NAMALWA (cell line): Measurements from ENCODE around the gene MDP1.

Experiments used
- DNase-seq: peaks from one replicate; pipeline ENCODE4 v3.0.0-alpha.2; 2015; ENCODE audit warnings: low spot score

MDP1 gene

DNA sequence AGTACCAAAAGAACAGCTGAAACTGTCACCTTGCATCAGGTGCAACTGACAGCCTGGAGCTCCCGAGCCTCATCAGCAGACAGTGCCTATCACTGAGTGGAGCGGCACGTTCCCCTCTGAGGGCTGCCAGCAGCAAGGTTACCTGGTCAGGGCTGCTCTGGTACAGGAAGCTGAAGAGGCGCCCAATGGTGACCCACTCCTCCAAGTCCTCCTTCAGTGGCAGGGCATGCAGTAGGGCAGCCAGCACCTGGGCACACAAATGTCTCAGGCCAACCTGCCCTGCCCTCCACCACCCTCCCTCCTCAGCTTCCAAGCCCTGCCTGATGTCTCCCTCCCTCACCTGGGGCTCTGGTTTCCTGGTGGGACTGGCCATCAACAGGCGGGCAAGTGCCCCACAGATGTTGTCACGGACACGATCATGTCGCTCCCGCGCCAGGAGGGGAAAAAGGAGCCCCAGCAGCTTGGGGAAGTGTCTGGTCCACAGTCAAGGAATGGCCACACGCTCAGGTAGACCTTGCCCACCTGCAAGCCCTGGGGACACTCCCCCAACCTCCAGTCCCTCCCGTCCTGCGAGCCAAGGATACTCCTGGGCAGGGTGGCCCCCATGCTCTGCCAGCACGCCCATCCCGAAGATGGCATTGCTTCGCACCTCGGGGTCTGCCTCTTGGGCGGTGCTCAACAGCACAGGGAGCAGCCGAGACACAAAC lies 34.3 kb downstream of the MDP1 start:
- DNase-seq = no peak

DNA sequence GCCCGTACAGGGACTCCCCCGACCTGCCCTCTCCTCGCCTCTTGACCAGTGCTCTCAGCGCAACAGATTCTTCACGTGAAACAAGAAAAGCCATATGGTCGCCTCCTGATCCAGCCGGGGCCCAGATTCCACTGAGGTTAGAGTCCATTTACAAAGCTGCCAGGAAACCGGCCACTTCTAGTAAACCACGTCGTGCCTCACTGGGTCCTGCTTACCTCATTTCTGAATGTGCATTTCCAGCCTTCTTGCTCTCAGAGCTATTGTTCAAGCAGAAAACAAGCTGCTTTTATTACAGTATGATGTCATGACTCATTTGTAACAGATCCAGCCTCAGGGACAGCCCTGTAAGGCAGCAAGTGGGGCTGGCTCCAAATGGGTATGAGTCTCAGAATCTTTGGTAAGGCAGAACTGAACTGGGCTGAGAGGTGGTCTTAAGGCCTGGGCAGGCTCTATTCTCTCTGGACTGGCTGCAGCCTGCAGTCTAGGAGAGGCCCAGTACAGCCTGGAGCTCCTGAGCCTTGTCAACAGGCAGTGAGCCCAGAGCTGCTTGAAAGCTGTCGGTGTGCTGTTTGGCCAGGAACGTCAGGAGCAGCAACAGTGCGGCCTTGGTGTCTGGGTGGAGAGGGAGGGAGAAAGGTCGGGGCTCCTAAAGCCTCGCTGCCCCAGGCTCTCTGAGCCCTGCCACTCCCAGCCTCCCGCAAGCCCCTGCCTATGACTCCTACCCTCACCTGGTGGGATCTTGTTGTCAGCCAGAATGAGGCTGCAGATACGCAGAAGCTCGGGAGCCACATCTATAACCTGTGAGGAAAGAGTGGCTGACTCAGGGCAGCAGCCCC lies 35.7 kb downstream of the MDP1 start:
- DNase-seq = no peak

DNA sequence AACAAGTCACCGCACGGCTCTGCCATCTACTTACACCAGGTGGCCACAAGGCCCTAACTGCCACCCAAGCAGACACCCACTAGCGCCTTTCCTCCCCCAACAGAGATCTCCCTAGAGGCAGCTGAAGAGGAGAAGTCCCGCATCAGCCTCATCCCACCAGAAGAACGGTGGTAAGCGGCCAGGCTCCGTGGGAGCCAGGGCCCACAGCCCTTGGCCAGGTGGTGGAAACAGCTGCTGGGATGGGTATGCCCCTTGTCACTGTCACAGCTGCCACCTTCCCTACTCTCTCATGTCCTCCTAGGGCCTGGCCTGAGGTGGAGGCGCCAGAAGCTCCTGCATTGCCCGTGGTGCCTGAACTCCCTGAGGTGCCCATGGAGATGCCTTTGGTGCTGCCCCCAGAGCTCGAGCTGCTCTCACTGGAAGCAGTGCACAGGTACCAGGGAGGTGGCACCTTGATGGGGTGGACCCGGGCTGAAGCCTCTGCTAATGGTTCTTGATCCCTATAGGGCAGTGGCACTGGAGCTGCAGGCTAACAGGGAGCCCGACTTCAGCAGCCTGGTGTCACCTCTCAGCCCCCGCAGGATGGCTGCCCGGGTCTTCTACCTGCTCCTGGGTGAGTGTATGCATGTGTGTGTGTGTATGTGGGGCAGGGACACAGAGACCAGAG lies 36.4 kb downstream of the MDP1 start:
- no peak for DNase-seq

DNA sequence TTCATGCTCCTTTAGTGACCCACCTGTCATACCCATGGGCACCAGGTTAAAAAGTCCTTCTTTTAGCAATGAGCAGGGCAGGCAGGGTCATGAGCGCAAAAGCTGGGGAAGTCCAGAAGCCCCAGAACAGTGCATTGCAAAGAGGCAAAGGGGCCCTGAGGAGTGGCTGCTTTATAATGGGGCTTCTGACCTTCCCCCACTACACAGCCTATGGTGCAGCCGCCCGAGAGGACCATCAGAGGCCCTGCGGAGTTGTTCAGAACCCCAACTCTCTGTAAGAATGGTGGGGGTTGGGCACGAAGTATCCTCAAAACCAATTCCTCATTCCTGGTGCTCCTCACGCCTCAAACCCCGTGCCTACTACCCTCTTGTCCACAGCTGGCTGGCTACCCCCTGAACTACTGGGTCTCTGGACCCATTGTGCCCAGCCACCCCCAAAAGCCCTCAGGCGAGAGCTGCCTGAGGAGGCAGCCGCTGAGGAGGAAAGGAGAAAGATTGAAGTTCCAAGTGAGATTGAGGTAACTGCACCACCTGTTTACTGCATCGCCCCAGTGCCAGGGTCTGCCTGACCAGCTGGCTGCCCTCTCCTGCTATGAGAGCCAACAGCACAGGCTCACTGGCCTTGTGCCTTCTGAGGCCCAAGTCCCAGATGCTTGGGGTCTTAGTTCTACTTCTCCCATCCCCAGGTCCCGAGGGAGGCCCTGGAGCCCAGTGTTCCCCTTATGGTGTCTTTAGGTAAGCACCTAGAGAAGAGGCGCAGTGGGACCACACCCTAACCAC lies 37.3 kb downstream of the MDP1 start:
- no peak for DNase-seq

DNA sequence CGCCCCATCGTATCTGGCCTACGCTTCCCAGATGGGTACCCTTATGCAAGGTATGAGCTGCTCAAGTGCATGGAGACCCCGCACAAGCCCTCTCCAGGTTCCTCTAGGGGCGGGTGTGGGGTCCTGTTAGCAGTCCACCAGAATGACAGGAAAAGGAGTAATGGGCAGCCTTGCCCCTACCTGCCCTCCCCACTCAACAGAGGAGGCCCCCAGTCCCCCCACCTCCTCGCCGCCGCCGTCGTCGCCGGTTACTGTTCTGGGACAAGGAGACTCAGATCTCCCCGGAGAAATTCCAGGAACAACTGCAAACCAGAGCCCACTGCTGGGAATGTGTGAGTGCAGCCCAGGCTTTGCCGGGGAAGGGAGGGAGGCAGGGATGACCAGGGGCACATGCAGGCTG lies 38.0 kb downstream of the MDP1 start:
- DNase-seq = no peak

DNA sequence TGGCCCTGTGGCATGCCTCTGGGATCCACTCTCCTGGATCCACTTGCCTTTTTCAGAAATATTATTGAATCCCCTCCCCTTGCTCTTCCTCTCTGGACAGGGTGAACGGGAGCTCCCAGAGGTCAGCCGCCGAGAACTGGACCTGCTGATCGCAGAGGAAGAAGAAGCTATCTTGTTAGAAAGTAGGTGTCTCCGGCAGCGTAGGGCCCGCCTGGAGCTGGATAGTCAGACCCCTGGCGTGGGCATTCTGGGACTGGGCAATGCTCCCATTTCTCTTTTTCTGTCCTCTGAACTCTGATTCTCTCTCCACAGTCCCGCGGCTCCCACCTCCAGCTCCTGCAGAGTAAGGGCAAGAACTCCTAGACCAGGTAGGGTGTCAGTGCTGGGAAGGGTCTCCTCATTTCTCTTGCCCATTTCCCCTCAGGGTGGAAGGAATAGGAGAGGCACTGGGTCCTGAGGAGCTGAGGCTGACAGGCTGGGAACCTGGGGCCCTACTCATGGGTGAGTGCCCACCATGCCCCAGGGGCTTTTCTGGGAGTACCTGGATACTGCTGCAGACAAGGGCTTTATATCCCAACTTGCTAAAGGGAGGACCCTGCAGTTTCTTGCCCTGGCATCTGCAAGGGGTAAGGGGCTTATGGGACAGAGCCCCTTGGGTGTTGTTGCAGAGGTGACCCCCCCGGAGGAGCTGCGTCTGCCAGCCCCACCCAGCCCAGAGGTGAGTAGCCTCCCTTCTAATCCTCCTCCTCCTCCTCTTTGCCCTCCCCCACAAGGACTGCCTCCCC lies 38.6 kb downstream of the MDP1 start:
- no peak for DNase-seq

DNA sequence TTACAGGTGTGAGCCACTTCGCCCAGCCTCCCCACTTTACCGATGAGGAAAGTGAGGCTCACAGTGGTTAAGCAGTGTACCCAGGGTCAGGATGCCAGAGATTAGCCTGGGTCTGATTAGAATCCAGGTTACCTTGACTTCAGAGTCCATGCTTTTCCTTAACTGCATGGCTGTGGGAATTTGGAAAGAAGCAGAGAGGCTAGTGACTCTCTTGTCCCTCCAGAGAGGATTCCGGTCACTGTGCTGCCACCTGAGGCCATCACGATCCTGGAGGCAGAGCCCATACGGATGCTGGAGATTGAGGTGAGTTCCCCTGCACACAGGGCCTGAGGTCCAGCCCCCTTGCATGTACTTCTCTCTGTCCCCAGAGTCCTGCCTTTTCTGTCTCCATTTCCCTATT lies 39.3 kb downstream of the MDP1 start:
- no peak for DNase-seq

DNA sequence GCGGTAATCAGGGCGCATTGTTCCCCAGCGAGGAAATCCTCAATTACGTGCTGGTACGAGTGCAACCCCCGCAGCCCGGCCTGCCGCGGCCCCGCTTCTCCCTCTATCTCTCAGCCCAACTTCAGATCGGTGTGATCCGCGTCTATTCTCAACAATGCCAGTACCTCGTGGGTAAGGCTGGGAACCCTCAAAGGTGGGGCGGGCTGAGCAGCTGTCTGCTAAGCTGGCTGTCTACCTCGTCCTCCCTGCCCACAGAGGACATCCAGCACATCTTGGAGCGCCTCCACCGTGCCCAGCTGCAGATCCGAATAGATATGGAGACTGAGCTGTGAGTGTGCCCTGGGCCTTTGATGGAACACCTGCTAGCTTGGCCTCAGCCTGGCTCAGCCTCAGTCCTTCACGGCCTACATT lies 43.0 kb downstream of the MDP1 start:
- DNase-seq = no peak

DNA sequence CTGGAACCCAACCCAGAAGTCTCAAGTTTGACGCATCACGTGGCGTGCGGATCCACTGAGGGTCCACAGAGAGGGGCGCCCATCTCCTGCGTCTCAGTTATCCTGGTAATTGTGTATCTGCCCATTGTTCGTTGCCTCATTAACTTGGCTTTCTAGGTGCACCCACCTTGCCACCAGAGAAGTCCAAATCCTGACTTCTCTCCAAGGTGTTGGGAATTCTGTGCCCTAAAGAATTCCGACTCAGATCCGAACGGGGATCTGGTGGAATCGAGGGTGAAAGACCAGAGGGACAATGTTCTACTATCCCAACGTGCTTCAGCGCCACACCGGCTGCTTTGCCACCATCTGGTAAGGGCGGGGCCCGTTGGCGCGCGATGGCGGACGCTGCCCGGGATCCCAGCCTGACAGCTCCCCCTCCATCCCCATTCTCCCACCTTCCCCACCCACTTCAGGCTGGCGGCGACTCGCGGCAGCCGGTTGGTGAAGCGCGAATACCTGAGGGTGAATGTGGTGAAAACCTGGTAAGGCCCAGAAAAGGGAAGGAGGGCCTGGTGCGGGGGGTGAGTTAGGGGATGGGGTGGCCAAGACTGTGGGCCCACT lies 43.5 kb downstream of the MDP1 start:
- no peak for DNase-seq

DNA sequence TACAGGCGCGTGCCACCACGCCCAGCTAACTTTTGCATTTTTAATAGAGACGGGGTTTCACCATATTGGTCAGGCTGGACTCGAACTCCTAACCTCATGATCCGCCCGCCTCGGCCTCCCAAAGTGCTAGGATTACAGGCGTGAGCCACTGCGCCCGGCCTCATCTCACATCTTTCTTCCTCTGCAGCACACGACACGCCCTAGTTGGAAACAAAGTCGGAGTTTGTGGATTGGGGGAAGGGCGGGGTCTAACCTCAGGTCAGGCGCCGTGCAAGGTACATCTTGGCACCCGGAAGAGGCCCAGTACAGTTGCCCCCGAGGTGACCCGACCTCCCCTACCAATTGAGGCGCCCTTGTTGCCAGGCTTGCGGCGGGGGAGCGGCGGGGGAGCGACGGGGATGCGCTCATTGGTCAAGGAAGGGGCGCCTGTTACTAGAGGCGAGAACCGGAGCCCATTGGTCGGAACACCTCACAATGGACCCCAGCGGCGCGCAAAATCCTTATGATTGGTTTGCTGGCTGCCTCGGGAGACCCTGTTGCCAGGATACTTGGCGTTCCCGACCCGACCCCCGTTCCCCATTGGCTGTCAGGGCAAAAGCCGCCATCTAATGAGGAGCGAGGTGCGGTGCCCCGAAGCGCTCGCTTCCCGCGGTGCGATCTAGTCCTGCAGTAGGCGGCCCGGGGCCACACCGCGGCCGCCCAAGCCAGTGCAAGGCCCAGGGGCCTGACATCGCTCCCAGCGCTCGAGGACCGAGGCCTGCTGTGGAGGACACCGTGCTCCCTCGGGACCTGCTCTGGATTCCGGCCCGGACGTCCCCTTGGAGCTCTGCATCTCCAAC lies 44.2 kb downstream of the MDP1 start, which contains the start of gene REC8:
TSS of gene REC8 (plus strand) at position 659 of the 839 bp plus-strand sequence. CDS start 473 bp downstream, outside the sequence.
- peak; percentile 98 for DNase-seq

DNA sequence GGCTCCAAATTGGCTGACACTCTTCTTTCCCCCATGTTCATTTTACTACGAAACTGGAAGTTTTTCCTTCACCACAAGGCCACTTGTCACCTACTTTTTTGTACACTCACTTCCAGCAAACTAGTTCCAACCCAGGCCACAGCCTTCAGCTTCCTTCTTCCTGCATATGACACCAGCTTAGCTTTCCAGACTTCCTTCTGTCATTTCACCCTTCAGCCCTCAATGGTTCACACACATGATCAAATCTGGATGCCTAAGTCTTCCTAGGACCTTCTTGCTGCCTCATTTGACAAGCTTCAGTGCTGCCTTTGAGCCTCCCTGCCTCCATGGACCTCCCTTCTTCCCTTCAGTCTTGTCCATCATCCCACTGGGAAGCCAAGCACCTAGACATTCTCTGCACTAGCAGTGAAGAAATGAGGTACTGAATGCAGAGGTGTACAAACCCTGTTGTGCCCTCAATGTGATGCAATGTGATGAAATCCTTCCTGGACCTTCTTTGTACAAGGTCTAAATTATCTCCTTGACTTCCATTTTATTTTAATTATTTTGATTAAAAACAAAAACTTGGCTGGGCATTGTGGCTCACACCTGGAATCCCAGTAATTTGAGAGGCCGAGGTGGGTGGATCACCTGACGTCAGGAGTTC lies 48.3 kb downstream of the MDP1 start:
- DNase-seq = no peak

DNA sequence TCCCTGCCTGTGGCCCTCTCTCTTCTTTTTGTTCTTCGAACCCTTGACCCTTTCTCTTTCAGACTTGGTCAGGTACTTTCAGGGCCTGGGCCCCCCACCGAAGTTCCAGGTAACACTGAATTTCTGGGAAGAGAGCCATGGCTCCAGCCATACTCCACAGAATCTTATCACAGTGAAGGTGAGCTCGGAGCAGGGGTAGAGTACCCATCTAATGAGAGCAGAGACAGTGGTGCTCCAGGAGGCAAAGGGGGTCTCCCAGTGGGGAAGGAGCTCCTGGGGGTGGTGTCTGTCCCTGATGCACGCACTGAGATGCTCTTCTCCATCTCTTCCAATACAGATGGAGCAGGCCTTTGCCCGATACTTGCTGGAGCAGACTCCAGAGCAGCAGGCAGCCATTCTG lies 50.1 kb downstream of the MDP1 start:
- DNase-seq = no peak

DNA sequence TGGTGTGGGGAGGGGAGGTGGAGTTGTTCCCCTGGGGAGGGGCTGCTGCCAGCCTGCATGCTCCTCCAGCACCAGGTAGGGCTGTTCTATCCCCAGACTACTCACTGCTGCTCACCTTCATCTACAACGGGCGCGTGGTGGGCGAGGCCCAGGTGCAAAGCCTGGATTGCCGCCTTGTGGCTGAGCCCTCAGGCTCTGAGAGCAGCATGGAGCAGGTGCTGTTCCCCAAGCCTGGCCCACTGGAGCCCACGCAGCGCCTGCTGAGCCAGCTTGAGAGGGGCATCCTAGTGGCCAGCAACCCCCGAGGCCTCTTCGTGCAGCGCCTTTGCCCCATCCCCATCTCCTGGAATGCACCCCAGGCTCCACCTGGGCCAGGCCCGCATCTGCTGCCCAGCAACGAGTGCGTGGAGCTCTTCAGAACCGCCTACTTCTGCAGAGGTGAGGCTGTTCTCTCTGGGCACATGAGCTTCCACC lies 51.3 kb downstream of the MDP1 start:
- DNase-seq = no peak
